ENCODE measurements around the gene XIRP1. TPM values are rescaled to one million over a fixed set of nuclear protein-coding genes. Genes with fewer than 3 reads are reported as not detected.
A peak's percentile ranks its signal among the peaks of the same experiment; 100 is the strongest.

XIRP1 gene
- total and polyA plus RNA-seq, 2 experiments from 2014 or later = not detected

DNA sequence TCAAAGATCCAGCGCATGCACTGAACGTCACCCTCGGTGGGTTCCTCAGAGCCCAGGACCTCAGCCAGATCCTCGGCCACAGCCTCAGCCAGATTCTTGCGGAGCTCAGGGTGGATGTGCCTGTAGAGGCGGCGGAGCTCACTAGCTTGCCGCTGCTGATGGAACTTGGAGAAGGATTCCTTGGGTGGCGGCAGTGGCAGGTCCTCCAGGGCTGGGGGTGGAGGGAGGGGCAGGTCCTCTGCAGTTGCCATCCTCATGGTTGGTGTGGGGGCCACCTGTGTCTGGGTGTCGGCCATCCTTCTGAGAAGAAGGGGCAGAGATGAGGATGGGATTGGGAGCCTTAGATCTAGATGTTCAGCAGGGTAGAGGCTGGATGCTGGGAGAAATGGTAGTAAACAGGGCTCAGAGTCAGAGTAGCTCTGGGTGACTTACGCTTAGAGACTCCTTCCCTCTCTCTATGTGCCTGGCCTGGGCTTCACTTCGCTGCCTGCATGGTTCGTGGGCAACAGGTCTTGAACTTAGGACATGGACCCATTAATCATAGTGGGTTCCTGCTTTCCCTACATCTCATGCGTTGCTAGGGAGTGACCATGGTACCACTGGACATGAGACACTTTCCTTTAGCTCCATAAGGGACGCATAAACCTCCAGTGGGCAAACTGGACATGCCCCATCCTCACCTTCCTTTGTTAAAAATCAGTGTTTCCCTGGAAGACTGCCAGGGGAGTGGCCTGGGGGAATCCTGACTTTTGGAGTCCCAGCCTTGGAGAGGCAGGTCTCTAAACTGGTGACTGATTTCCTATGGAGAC is 3.0 kb downstream of the XIRP1 start (continued):
- TF ChIP-seq, protein P1, sequence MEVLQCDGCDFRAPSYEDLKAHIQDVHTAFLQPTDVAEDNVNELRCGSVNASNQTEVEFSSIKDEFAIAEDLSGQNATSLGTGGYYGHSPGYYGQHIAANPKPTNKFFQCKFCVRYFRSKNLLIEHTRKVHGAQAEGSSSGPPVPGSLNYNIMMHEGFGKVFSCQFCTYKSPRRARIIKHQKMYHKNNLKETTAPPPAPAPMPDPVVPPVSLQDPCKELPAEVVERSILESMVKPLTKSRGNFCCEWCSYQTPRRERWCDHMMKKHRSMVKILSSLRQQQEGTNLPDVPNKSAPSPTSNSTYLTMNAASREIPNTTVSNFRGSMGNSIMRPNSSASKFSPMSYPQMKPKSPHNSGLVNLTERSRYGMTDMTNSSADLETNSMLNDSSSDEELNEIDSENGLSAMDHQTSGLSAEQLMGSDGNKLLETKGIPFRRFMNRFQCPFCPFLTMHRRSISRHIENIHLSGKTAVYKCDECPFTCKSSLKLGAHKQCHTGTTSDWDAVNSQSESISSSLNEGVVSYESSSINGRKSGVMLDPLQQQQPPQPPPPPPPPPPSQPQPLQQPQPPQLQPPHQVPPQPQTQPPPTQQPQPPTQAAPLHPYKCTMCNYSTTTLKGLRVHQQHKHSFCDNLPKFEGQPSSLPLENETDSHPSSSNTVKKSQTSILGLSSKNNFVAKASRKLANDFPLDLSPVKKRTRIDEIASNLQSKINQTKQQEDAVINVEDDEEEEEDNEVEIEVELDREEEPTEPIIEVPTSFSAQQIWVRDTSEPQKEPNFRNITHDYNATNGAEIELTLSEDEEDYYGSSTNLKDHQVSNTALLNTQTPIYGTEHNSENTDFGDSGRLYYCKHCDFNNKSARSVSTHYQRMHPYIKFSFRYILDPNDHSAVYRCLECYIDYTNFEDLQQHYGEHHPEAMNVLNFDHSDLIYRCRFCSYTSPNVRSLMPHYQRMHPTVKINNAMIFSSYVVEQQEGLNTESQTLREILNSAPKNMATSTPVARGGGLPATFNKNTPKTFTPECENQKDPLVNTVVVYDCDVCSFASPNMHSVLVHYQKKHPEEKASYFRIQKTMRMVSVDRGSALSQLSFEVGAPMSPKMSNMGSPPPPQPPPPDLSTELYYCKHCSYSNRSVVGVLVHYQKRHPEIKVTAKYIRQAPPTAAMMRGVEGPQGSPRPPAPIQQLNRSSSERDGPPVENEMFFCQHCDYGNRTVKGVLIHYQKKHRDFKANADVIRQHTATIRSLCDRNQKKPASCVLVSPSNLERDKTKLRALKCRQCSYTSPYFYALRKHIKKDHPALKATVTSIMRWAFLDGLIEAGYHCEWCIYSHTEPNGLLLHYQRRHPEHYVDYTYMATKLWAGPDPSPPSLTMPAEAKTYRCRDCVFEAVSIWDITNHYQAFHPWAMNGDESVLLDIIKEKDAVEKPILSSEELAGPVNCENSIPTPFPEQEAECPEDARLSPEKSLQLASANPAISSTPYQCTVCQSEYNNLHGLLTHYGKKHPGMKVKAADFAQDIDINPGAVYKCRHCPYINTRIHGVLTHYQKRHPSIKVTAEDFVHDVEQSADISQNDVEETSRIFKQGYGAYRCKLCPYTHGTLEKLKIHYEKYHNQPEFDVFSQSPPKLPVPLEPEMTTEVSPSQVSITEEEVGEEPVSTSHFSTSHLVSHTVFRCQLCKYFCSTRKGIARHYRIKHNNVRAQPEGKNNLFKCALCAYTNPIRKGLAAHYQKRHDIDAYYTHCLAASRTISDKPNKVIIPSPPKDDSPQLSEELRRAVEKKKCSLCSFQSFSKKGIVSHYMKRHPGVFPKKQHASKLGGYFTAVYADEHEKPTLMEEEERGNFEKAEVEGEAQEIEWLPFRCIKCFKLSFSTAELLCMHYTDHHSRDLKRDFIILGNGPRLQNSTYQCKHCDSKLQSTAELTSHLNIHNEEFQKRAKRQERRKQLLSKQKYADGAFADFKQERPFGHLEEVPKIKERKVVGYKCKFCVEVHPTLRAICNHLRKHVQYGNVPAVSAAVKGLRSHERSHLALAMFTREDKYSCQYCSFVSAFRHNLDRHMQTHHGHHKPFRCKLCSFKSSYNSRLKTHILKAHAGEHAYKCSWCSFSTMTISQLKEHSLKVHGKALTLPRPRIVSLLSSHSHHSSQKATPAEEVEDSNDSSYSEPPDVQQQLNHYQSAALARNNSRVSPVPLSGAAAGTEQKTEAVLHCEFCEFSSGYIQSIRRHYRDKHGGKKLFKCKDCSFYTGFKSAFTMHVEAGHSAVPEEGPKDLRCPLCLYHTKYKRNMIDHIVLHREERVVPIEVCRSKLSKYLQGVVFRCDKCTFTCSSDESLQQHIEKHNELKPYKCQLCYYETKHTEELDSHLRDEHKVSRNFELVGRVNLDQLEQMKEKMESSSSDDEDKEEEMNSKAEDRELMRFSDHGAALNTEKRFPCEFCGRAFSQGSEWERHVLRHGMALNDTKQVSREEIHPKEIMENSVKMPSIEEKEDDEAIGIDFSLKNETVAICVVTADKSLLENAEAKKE (CRISPR knock-in tag; IDR thresholded peaks at IDR 0.05) = no peak
- TF ChIP-seq JUNB (IDR thresholded peaks at IDR 0.05; ENCODE audit: unreplicated experiment) = no peak

DNA sequence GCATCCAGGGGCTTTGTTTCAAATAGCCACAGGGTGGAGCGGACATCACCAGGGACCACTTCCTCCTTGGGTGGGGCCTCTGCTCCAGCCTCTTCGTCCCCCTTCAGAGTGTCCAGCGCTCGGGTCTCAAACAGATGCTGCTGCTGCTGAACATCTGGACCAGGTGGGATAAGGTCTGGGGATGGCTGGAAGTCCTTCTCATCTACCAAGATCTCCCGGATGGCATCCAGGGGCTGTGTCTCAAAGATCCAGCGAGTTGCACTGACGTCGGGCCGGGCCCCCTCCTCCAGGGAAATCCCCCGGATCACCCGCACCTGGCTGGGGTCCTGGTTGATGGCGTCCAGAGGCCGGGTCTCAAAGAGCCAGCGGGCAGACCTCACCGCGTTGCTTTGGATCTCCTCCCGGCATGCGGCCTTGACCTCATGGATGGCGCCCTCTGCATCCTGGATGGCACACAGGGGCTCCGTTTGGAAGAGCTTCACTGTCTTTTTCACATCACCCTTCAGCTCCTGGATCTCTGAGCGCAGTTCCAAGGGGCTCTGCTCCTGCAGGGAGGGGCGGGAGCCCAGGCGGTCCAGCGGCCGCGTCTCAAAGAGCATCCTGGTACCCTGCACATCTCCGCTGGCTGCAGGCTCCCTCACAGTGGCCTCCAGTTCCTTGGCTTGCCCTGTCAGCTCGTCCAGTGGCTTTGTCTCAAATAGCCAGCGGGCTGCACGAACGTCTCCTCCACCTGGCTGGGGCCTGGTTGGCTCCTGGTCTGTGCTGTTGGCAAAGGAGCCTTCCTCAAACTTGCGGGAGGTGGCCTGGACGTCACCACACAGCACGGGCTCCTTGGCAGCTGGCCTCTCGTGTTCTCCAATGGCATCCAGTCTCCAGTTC is 3.9 kb downstream of the XIRP1 start:
- Histone ChIP-seq H3F3A (replicated peaks; ENCODE audit: low read depth) (no peaks in the 10 kb centered on the region), H3K9me2 (ENCODE audit: insufficient read depth) (no peaks in the 10 kb centered on the region), H3K27me3 (ENCODE audit: insufficient read depth) (no peaks in the 10 kb centered on the region), H3K4me3 (no peak overlapping the region), H4K20me1 (replicated peaks; ENCODE audit: insufficient read depth) (no peaks in the 10 kb centered on the region), H3K27ac (ENCODE audit: low read depth) (no peak overlapping the region), H3K79me2 (replicated peaks; ENCODE audit: insufficient read depth) (no peaks in the 10 kb centered on the region), H2AFZ (no peak overlapping the region), H3K4me2 (no peak overlapping the region), H3K4me1 (ENCODE audit: insufficient read depth) (no peaks in the 10 kb centered on the region), H3K36me3 (ENCODE audit: insufficient read depth) (no peaks in the 10 kb centered on the region)
- H3K36me3 Mint-ChIP-seq (ENCODE audit: low read depth) = no peaks in the 10 kb centered on the region
- H3K27ac Mint-ChIP-seq = no peak overlapping the region
- TF ChIP-seq, protein P2, sequence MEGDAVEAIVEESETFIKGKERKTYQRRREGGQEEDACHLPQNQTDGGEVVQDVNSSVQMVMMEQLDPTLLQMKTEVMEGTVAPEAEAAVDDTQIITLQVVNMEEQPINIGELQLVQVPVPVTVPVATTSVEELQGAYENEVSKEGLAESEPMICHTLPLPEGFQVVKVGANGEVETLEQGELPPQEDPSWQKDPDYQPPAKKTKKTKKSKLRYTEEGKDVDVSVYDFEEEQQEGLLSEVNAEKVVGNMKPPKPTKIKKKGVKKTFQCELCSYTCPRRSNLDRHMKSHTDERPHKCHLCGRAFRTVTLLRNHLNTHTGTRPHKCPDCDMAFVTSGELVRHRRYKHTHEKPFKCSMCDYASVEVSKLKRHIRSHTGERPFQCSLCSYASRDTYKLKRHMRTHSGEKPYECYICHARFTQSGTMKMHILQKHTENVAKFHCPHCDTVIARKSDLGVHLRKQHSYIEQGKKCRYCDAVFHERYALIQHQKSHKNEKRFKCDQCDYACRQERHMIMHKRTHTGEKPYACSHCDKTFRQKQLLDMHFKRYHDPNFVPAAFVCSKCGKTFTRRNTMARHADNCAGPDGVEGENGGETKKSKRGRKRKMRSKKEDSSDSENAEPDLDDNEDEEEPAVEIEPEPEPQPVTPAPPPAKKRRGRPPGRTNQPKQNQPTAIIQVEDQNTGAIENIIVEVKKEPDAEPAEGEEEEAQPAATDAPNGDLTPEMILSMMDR (conservative IDR thresholded peaks at IDR 0.05; ENCODE audit: low read depth in 2 of 2) = peak in 1 of 2 experiments; percentile 20; a peak in 1 of 4 replicates
- TF ChIP-seq, protein P1 (CRISPR knock-in tag; IDR thresholded peaks at IDR 0.05) = no peak
- no peak for DNase-seq (ENCODE audit: low spot score)
- peaks cover 16% of the 10 kb centered on the region for H3K27me3 Mint-ChIP-seq (ENCODE audit: insufficient read depth, low read depth, poor library complexity)
- H3K9me3 Mint-ChIP-seq = no peaks in the 10 kb centered on the region
- no peak overlapping the region for H3K4me3 Mint-ChIP-seq
- no peak for ATAC-seq
- 0 out of 3 replicates have a peak, but pooled peaks cover 2% of the 10 kb centered on the region for H3K4me1 Mint-ChIP-seq

Measured in GM23338 (cell line).